Right ventricle myocardium inferior (tissue), 1 donor: Measurements from ENCODE around the gene IARS1. TPM values are rescaled to one million over a fixed set of nuclear protein-coding genes. Genes with fewer than 3 reads are reported as not detected.

Source experiments
- ATAC-seq: fragments of 200-7000 bp; cut with Tn5 transposase; one replicate; pipeline ENCODE4 v1.9.1; 2020; ENCODE audit warnings: mild to moderate bottlenecking, moderate library complexity
- DNase-seq: peaks from one replicate; pipeline ENCODE4 v3.0.0; 2021; ENCODE audit errors: missing footprints
- intact Hi-C: fragments of 100-400 bp; cut with DNase I; formaldehyde crosslinking; loops from one replicate; pipeline ENCODE4 v1.11.0; 2022
- microRNA-seq: library from miRNA; unstranded; fragments of <30 nt; microRNA quantifications from one replicate; pipeline ENCODE4 v1.2.0, GENCODE V29; 2020
- total RNA-seq: library from RNA; stranded (reverse); fragmentation: NEBNext Ultra II Directional; extraction: Animal tissue kit (Norgen Biotek cat#: 25700); gene quantifications from one replicate; pipeline ENCODE4 v1.2.1, GENCODE V29; 2021
- donor health status: DM: no; HTN: yes; CAD: no; lungs with severe emphysema.

Gene IARS1
- total RNA-seq, 1 donor from 2014 or later = 54.7 TPM

DNA sequence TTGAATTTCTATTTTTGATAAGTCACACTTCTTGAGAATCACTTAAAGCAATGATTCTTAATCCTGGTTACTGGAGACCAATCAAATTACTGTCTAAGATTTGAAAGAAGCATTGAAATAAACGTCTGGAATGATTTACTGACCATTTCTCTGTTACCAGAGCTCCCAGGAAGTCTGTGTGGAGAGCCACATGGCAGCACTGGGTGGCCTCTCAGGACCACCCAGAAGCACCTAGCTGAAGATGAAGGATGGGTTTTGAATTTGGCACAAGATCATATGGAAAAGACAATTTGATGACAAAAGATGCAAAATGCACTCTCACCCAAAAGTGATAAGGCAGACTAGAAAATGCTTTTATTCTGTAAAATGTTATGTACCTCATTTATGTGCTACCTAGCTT, 30.4 kb downstream of the IARS1 start:
- intact Hi-C loops = no loop called here
- no peak for ATAC-seq
- no peak for DNase-seq

- intact Hi-C loops = loop anchor here (10.0 kb wide), 1 partner anchor 123 kb away; no protein-coding TSS in a partner anchor
- ATAC-seq (no peak), DNase-seq (no peak)
These were observed 36.2 kb downstream of the IARS1 start for GRCh38 chr9:92257327-92257726.

DNA sequence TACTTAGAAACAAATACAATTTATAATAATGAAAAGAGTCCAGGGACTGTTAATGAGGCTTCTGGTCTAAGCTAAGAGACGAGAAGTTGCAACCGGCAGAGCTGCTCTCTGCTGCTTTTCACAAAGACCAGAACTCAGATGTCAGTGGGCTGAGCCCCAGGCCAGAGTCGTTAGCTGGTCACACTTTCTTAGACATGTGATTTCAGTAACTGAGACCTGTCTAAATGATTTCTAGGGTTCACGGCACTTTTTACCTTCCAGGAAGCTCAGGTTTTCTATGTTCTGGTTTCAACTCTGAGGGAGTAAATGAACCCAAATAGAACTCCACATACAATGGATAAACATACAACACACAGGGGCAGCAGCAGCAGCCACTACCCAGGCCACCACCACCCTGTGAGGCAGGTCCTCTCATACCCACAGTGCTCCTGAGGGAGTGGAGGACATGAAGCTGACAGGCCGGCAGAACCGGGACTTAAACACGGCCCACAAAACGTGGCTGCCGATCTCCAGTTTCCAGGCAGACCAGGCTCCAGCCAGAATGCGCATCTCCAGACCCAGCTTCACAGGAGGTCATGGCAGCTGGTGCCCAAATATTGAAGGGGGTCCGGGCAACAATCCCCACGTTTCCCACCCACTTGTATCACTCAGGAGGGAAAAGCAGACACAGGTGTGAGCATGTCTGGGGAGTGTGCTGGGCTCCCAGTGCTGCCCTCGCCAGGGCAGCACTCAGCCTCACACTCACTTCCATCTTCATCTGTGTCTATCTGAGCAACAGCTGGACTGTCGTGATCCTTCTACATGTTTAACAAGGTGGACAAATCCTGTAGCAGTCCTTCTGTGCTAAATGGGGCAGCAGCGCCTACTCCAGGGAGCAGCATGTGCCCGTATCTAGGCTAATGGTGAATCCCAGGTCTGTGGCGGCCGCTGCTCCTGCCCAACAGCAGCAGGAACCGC, 38.8 kb downstream of the IARS1 start:
- ATAC-seq = no peak
- intact Hi-C loops = loop anchor here (5.0 to 10.0 kb wide), 2 partner anchors 38 to 120 kb away; partner anchors contain the start of gene IARS1

GRCh38 chr9:92253656-92254055, 39.8 kb downstream of the IARS1 start:
- DNase-seq (no peak), ATAC-seq (no peak)
- intact Hi-C loops = loop anchor here (5.0 to 10.0 kb wide), 2 partner anchors 39 to 119 kb away; partner anchors contain the start of gene IARS1

More for the DNA sequence above, 38.8 kb downstream of the IARS1 start:
- peak; percentile 25 for DNase-seq

- no peak for DNase-seq
- intact Hi-C loops = no loop called here
- no peak for ATAC-seq
These were observed 45.5 kb downstream of the IARS1 start for GRCh38 chr9:92247981-92248380.

GRCh38 chr9:92247296-92247695, 46.2 kb downstream of the IARS1 start:
- no peak for DNase-seq
- ATAC-seq = no peak
- intact Hi-C loops = no loop called here

- DNase-seq = no peak
- intact Hi-C loops = no loop called here
- ATAC-seq = no peak
These were observed 48.3 kb downstream of the IARS1 start for GRCh38 chr9:92245005-92245797.

Small RNAs within 50 kb of the gene (microRNA-seq; reads per million reads assigned to microRNA genes)
- not detected for gene MIR3651

Other genes with a start within 250 kb of the IARS1 start
- 22.0 TPM for gene SPTLC1, start 178.3 kb downstream of the IARS1 start, total RNA-seq
- 14.2 TPM for gene NOL8, start 31.7 kb upstream of the IARS1 start, total RNA-seq
- 3.3 TPM for gene CENPP, start 32.3 kb upstream of the IARS1 start, total RNA-seq
- 9.3 TPM for gene OGN, start 110.9 kb upstream of the IARS1 start, total RNA-seq
- gene OMD, start 130.8 kb upstream of the IARS1 start, total RNA-seq = 3.2 TPM
- gene ASPN, start 188.8 kb upstream of the IARS1 start, total RNA-seq = 5.7 TPM
- 8.5 TPM for gene ECM2, start 242.3 kb upstream of the IARS1 start, total RNA-seq